ENCODE data around the gene USF3. TPM values are rescaled to one million over a fixed set of nuclear protein-coding genes. Genes with fewer than 3 reads are reported as not detected.
A peak's percentile ranks its signal among the peaks of the same experiment; 100 is the strongest.

The USF3 gene
- total RNA-seq, 2 experiments from 2014 or later = 11.7 to 18.1 TPM

GRCh38 chr3:113625834-113626233 lies 70.6 kb downstream of the USF3 start:
- no peaks in the 10 kb centered on the region for H4K20me1 ChIP-seq (ENCODE audit: insufficient read depth, low read length)
- H3K36me3 ChIP-seq (ENCODE audit: insufficient read depth, low read length) = no peaks in the 10 kb centered on the region
- H2AFZ ChIP-seq (ENCODE audit: low read length) = peak overlapping the region; percentile 52; the same call in 1 of the 2 replicates

GRCh38 chr3:113623811-113624210 lies 72.6 kb downstream of the USF3 start:
- Histone ChIP-seq H3K9me2 (ENCODE audit: insufficient read depth, low read length) (no peaks in the 10 kb centered on the region), H3K4me1 (ENCODE audit: insufficient read depth, low read length, poor library complexity, severe bottlenecking) (peaks cover 22% of the 10 kb centered on the region), H3K4me3 (ENCODE audit: low read depth, low read length, poor library complexity, severe bottlenecking) (no peak overlapping the region), H3K27ac (ENCODE audit: low read depth, low read length, poor library complexity, severe bottlenecking) (no peak overlapping the region), H4K20me1 (ENCODE audit: insufficient read depth, low read length) (no peaks in the 10 kb centered on the region), H3K9me3 (ENCODE audit: low read length) (no peaks in the 10 kb centered on the region), H2AFZ (ENCODE audit: low read length) (no peak overlapping the region), H3K79me2 (ENCODE audit: insufficient read depth, low read depth, low read length) (no peaks in the 10 kb centered on the region), H3K4me2 (ENCODE audit: low read length) (no peak overlapping the region), H3K36me3 (ENCODE audit: insufficient read depth, low read length) (no peaks in the 10 kb centered on the region)
- ChIA-PET POLR2A (no interaction called here), CTCF (ENCODE audit: unreplicated experiment) (no interaction called here)
- BruUV-seq (replicated peaks) = no TSS peak
- DNase-seq (ENCODE audit: low spot score) = no peak
- TF ChIP-seq CTCF (conservative IDR thresholded peaks at IDR 0.05; ENCODE audit: low read length) (no peak), EZH2phosphoT487 (IDR thresholded peaks at IDR 0.05; ENCODE audit: borderline replicate concordance, low read depth, low read length) (no peak)
- intact Hi-C loops (cut with micrococcal nuclease; ENCODE audit: unreplicated experiment) = no loop called here

More at GRCh38 chr3:113625834-113626233, 70.6 kb downstream of the USF3 start:
- Histone ChIP-seq H3K4me2 (ENCODE audit: low read length) (peak overlapping the region; percentile 28; the same call in 1 of the 2 replicates), H3K79me2 (ENCODE audit: insufficient read depth, low read depth, low read length) (no peaks in the 10 kb centered on the region), H3K4me3 (ENCODE audit: low read depth, low read length, poor library complexity, severe bottlenecking) (no peak overlapping the region), H3K4me1 (ENCODE audit: insufficient read depth, low read length, poor library complexity, severe bottlenecking) (peaks cover 21% of the 10 kb centered on the region), H3K27ac (ENCODE audit: low read depth, low read length, poor library complexity, severe bottlenecking) (no peak overlapping the region), H3K9me2 (ENCODE audit: insufficient read depth, low read length) (no peaks in the 10 kb centered on the region), H3K9me3 (ENCODE audit: low read length) (no peaks in the 10 kb centered on the region)
- ChIA-PET CTCF (ENCODE audit: unreplicated experiment) (interaction anchor here (0.6 kb wide), 1 partner anchor 775 kb away, joined by 3 read pairs; no protein-coding TSS in a partner anchor), POLR2A (interaction anchor here (0.6 to 1.2 kb wide), 2 partner anchors 17 to 130 kb away, joined by 3 to 6 read pairs; no protein-coding TSS in a partner anchor)
- intact Hi-C loops (cut with micrococcal nuclease; ENCODE audit: unreplicated experiment) = loop anchor here (1.0 to 2.0 kb wide), 2 partner anchors 47 to 132 kb away; no protein-coding TSS in a partner anchor
- DNase-seq (ENCODE audit: low spot score) = no peak
- BruUV-seq (replicated peaks) = no TSS peak
- no peak for TF ChIP-seq CTCF (conservative IDR thresholded peaks at IDR 0.05; ENCODE audit: low read length)
- no peak for TF ChIP-seq EZH2phosphoT487 (IDR thresholded peaks at IDR 0.05; ENCODE audit: borderline replicate concordance, low read depth, low read length)

- no peaks in the 10 kb centered on the region for H4K20me1 ChIP-seq (ENCODE audit: insufficient read depth, low read length)
- H3K4me3 ChIP-seq (ENCODE audit: low read depth, low read length, poor library complexity, severe bottlenecking) = no peak overlapping the region
- H3K79me2 ChIP-seq (ENCODE audit: insufficient read depth, low read depth, low read length) = no peaks in the 10 kb centered on the region
- DNase-seq (ENCODE audit: low spot score) = no peak
- no peaks in the 10 kb centered on the region for H3K36me3 ChIP-seq (ENCODE audit: insufficient read depth, low read length)
- ChIA-PET CTCF (ENCODE audit: unreplicated experiment) (no interaction called here), POLR2A (no interaction called here)
- no TSS peak for BruUV-seq (replicated peaks)
- H3K9me3 ChIP-seq (ENCODE audit: low read length) = no peaks in the 10 kb centered on the region
- H3K4me1 ChIP-seq (ENCODE audit: insufficient read depth, low read length, poor library complexity, severe bottlenecking) = peaks cover 22% of the 10 kb centered on the region
- H3K4me2 ChIP-seq (ENCODE audit: low read length) = no peak overlapping the region
- no peaks in the 10 kb centered on the region for H3K9me2 ChIP-seq (ENCODE audit: insufficient read depth, low read length)
- intact Hi-C loops (cut with micrococcal nuclease; ENCODE audit: unreplicated experiment) = no loop called here
- H3K27ac ChIP-seq (ENCODE audit: low read depth, low read length, poor library complexity, severe bottlenecking) = no peak overlapping the region
- no peak overlapping the region for H2AFZ ChIP-seq (ENCODE audit: low read length)
- TF ChIP-seq EZH2phosphoT487 (IDR thresholded peaks at IDR 0.05; ENCODE audit: borderline replicate concordance, low read depth, low read length) (no peak), CTCF (conservative IDR thresholded peaks at IDR 0.05; ENCODE audit: low read length) (0 out of 2 replicates have a peak, but pooled peaks have one; percentile 15)
Measured at GRCh38 chr3:113623324-113623723, 73.1 kb downstream of the USF3 start.

Measured in OCI-LY7 (cell line).